22Rv1 (cell line): ENCODE measurements around the gene CACNA1C.

Source experiments
- ZFX ChIP-seq: fragments of 450-650 bp; IDR thresholded peaks from 2 replicates; pipeline ENCODE4 v1.6.1; 2017; ENCODE audit warnings: antibody characterized with exemption, borderline replicate concordance
- TF ChIP-seq, protein P1 (sequence below): fragments of 450-650 bp; IDR thresholded peaks from 2 replicates; pipeline ENCODE4 v1.5.1; 2017; ENCODE audit warnings: mild to moderate bottlenecking

DNA sequence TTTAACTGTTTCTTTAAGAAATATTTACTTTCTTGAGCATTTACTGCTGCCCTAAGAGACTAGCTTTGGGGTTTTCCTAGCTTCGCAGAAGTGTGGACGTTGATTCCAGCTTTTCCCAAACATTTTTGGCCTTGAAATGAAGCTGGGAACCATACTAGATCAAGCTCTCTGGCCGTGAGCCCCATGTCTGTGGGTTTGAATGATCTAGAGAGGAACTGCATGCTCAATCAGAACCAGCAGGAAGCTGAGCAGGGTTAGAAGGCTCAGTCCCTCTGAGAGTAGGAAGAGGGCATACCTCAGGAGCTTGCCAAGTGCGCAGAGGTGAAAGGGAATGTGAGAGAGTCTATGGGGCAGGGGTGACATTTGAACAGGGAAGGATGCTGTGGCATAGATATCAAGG, 292.1 kb downstream of the CACNA1C start:
- TF ChIP-seq, protein P1, sequence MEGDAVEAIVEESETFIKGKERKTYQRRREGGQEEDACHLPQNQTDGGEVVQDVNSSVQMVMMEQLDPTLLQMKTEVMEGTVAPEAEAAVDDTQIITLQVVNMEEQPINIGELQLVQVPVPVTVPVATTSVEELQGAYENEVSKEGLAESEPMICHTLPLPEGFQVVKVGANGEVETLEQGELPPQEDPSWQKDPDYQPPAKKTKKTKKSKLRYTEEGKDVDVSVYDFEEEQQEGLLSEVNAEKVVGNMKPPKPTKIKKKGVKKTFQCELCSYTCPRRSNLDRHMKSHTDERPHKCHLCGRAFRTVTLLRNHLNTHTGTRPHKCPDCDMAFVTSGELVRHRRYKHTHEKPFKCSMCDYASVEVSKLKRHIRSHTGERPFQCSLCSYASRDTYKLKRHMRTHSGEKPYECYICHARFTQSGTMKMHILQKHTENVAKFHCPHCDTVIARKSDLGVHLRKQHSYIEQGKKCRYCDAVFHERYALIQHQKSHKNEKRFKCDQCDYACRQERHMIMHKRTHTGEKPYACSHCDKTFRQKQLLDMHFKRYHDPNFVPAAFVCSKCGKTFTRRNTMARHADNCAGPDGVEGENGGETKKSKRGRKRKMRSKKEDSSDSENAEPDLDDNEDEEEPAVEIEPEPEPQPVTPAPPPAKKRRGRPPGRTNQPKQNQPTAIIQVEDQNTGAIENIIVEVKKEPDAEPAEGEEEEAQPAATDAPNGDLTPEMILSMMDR, result no peak
- TF ChIP-seq ZFX, result no peak
